Measurements from ENCODE around the gene PSAPL1. TPM values are rescaled to one million over a fixed set of nuclear protein-coding genes. Genes with fewer than 3 reads are reported as not detected.

The PSAPL1 gene
- total RNA-seq, 4 donors from 2014 or later: 16.4 to 268 (median 137) TPM

DNA sequence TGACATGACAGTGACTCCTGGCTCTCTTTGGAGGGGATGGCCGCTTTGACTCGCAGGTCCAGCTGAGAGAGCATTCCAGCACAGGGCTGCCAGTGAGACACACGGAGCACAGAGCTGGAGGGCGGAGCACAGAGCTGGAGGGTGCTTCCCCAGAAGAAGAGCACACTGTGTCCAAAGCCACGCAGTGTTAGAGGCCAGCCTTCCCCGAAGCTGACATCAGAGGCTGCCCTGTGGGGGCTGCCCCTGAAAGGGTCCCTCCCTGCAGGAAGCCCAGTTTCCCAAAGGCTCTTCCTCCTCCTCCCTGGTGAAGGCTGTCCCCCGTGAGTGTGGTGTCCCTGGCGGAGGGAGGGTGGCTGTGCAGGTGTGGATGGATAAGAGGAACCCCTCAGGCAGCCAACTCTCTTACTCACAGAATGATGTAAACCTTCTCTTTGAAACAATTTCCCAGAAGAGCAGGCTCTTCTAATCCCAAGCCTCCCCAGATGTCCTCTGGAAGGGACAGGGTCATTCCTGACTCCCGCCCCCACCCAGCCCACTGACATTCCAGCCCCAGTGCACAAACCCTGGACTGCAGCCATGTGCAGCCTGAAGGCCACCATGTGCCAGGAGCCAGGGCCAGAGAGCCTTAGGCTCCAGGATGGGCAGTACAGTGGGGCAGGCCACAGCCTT lies 53.4 kb downstream of the PSAPL1 start:
- Histone ChIP-seq H3K27ac (no peak overlapping the region), H3K9me3 (no peaks in the 10 kb centered on the region), H3K4me1 (peaks cover 13% of the 10 kb centered on the region), H3K36me3 (no peaks in the 10 kb centered on the region), H3K27me3 (peaks cover 24% of the 10 kb centered on the region), H3K4me3 (no peak overlapping the region)
- WGBS: 42% methylated on average over 3 of the region's 9 CpGs
- no peak for TF ChIP-seq EP300 (IDR thresholded peaks at IDR 0.05)
- TF ChIP-seq, protein P1, sequence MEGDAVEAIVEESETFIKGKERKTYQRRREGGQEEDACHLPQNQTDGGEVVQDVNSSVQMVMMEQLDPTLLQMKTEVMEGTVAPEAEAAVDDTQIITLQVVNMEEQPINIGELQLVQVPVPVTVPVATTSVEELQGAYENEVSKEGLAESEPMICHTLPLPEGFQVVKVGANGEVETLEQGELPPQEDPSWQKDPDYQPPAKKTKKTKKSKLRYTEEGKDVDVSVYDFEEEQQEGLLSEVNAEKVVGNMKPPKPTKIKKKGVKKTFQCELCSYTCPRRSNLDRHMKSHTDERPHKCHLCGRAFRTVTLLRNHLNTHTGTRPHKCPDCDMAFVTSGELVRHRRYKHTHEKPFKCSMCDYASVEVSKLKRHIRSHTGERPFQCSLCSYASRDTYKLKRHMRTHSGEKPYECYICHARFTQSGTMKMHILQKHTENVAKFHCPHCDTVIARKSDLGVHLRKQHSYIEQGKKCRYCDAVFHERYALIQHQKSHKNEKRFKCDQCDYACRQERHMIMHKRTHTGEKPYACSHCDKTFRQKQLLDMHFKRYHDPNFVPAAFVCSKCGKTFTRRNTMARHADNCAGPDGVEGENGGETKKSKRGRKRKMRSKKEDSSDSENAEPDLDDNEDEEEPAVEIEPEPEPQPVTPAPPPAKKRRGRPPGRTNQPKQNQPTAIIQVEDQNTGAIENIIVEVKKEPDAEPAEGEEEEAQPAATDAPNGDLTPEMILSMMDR (IDR thresholded peaks at IDR 0.05): peak in 1 of 2 donors; percentile 12
- DNase-seq (ENCODE audit: low spot score in 2 of 2): peak; percentile 44 to 52

Other genes with a start within 250 kb of the PSAPL1 start
- gene SORCS2, start 242.4 kb downstream of the PSAPL1 start, total RNA-seq: 1 to 10 TPM in 3 of 4 donors, under 1 TPM in 1; 0.94 to 4.6 (median 1.3) TPM